HEK293 (cell line): Measurements from ENCODE around the gene RIMBP3C.

Experiments used
- CTCF ChIA-PET: fragments of 350-600 bp; formaldehyde crosslinking; extraction: SDS; loops from one replicate; lab custom pipeline; 2021; ENCODE audit warnings: antibody characterized with exemption; lab: Yijun Ruan, JAX
- POLR2A ChIA-PET: fragments of 300-600 bp; formaldehyde crosslinking; extraction: SDS; loops from one replicate; lab custom pipeline; 2020; ENCODE audit warnings: antibody characterized with exemption, inconsistent platforms; lab: Yijun Ruan, JAX
- H3K27ac ChIP-seq: fragments of 200-500 bp; sonication (Bioruptor generic); 2 replicates; pipeline ENCODE4 v1.5.1; 2014; ENCODE audit warnings: low read depth, low read length, control low read depth, inconsistent platforms; ENCODE audit errors: extremely low read depth
- H3K36me3 ChIP-seq, 2 experiments: fragments of 200-500 bp in 1 of 2; sonication (Bioruptor generic) in 1 of 2; 1 replicate in 1 of 2; 2 replicates in 1 of 2; pipeline ENCODE4 v1.5.1; 2014 to 2017; ENCODE audit warnings: inconsistent platforms in 2 of 2, low read length in 2 of 2; ENCODE audit not compliant: control insufficient read depth in 2 of 2, insufficient read depth in 1 of 2
- H3K4me1 ChIP-seq: fragments of 200-500 bp; sonication (Bioruptor generic); 2 replicates; pipeline ENCODE4 v1.5.1; 2014; ENCODE audit warnings: mild to moderate bottlenecking, low read length, inconsistent platforms; ENCODE audit not compliant: control insufficient read depth, insufficient read depth
- H3K4me3 ChIP-seq: 2 replicates; pipeline ENCODE4 v1.5.1; 2011; ENCODE audit warnings: low read depth, mild to moderate bottlenecking, control low read depth, low read length, moderate library complexity
- H3K9me3 ChIP-seq: fragments of 200-500 bp; sonication (Bioruptor generic); 2 replicates; pipeline ENCODE4 v1.5.1; 2014; ENCODE audit warnings: low read depth, low read length, inconsistent platforms; ENCODE audit not compliant: control insufficient read depth, insufficient read depth
- KLF8 ChIP-seq: fragments of 450-650 bp; formaldehyde crosslinking; IDR thresholded peaks from 2 replicates; pipeline ENCODE4 v1.5.1; 2016; ENCODE audit warnings: missing biosample characterization, missing genetic modification characterization
- SALL2 ChIP-seq: fragments of 450-650 bp; formaldehyde crosslinking; IDR thresholded peaks from 2 replicates; pipeline ENCODE4 v1.5.0; 2017; ENCODE audit warnings: missing biosample characterization, mild to moderate bottlenecking, missing genetic modification characterization, borderline replicate concordance
- SP2 ChIP-seq: fragments of 450-650 bp; formaldehyde crosslinking; IDR thresholded peaks from 2 replicates; pipeline ENCODE4 v1.5.1; 2016; ENCODE audit warnings: missing biosample characterization, missing genetic modification characterization
- WT1 ChIP-seq: fragments of 450-650 bp; formaldehyde crosslinking; IDR thresholded peaks from 2 replicates; pipeline ENCODE4 v1.5.1; 2016; ENCODE audit warnings: missing biosample characterization, missing genetic modification characterization
- ZNF112 ChIP-seq: fragments of 450-650 bp; formaldehyde crosslinking; IDR thresholded peaks from 2 replicates; pipeline ENCODE4 v1.5.0; 2017; ENCODE audit warnings: missing biosample characterization, missing genetic modification characterization
- ZNF19 ChIP-seq: fragments of 450-650 bp; formaldehyde crosslinking; IDR thresholded peaks from 2 replicates; pipeline ENCODE4; 2016; ENCODE audit warnings: missing biosample characterization, missing genetic modification characterization, low read depth
- ZNF48 ChIP-seq: fragments of 450-650 bp; formaldehyde crosslinking; IDR thresholded peaks from 2 replicates; pipeline ENCODE4 v1.5.1; 2016; ENCODE audit warnings: missing biosample characterization, missing genetic modification characterization
- ZNF623 ChIP-seq: fragments of 450-650 bp; formaldehyde crosslinking; IDR thresholded peaks from 2 replicates; pipeline ENCODE4 v1.5.1; 2016; ENCODE audit warnings: missing biosample characterization, missing genetic modification characterization
- ZNF701 ChIP-seq: fragments of 450-650 bp; formaldehyde crosslinking; IDR thresholded peaks from 2 replicates; pipeline ENCODE4 v1.5.1; 2016; ENCODE audit warnings: missing biosample characterization, missing genetic modification characterization
- TF ChIP-seq, protein P1 (sequence below): fragments of 450-650 bp; formaldehyde crosslinking; IDR thresholded peaks from 2 replicates; pipeline ENCODE4 v1.5.1; 2016; ENCODE audit warnings: missing biosample characterization, missing genetic modification characterization
- TF ChIP-seq, protein P2 (sequence below): fragments of 450-650 bp; formaldehyde crosslinking; IDR thresholded peaks from 2 replicates; pipeline ENCODE4 v1.5.1; 2016; ENCODE audit warnings: missing biosample characterization, missing genetic modification characterization, borderline replicate concordance
- TF ChIP-seq, protein P3 (sequence below): fragments of 450-650 bp; formaldehyde crosslinking; IDR thresholded peaks from 2 replicates; pipeline ENCODE4 v1.5.1; 2016; ENCODE audit warnings: missing biosample characterization, missing genetic modification characterization
- TF ChIP-seq, protein P4 (sequence below): fragments of 450-650 bp; formaldehyde crosslinking; IDR thresholded peaks from 2 replicates; pipeline ENCODE4 v1.5.1; 2016; ENCODE audit warnings: missing biosample characterization, missing genetic modification characterization

The RIMBP3C gene

DNA sequence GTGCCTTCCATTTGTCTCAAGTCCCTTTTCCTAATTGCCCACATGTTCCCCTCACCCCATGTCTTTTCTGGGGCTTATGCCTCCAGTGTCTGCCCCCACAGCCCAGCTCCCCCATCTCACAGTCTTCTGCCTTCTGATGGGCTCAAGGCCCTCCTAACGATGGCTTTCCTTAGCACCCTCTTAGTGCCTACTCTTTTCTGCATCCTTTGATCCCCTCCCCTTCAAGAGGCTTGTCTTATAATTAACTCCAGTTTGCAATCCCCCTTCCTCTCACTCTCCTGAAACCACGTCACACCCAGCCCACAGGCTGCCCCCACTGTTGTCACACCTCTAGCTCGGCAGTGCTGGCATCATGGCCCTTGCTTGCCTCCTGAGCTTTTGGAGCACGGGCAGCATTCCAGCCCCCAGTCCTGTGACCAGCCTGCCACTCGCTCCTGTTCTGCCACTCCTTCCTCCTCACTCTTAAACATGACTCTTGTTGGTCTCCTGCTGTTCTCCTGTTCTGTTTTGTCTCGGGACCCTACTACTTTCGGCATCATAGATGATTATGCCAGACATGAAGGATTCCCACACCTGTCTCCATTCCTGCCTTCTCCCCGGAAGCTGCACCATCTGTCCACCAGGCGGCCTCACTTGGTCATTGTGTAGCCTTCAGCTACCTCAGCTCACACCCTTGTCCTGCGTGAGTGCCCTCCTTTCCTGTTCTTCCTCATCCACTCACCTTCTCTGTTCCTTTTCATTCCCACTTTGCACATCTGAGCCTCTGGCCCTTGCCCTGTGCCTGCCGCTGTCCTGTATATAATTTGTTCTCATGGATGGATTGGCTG, 42.4 kb upstream of the RIMBP3C start (continued):
- TF ChIP-seq WT1 (no peak), ZNF623 (tag by site-specific recombination) (no peak), ZNF701 (tag by site-specific recombination) (no peak)
- TF ChIP-seq, protein P1, sequence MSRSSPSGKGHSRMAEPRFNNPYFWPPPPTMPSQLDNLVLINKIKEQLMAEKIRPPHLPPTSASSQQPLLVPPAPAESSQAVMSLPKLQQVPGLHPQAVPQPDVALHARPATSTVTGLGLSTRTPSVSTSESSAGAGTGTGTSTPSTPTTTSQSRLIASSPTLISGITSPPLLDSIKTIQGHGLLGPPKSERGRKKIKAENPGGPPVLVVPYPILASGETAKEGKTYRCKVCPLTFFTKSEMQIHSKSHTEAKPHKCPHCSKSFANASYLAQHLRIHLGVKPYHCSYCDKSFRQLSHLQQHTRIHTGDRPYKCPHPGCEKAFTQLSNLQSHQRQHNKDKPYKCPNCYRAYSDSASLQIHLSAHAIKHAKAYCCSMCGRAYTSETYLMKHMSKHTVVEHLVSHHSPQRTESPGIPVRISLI (tag by site-specific recombination): no peak

DNA sequence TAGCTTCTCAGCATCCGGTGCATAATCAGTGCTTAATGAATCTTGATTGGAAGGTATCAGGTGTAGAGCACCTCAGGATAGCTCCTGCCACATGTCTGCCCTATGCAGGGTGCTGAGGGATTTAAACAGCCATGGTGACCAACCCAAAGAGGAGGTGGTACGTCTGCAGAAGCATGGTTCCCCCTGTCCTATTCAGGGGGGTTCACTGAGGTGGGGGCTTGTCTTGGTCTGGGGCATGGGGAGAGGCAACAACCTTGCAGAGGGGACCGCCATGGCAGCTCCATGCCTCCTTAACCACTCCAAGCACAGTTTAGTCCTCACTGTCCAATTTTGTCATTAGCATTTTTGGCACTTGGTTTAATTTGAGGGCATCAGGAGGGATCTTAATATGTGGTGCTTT, 41.2 kb upstream of the RIMBP3C start:
- TF ChIP-seq, protein P2, sequence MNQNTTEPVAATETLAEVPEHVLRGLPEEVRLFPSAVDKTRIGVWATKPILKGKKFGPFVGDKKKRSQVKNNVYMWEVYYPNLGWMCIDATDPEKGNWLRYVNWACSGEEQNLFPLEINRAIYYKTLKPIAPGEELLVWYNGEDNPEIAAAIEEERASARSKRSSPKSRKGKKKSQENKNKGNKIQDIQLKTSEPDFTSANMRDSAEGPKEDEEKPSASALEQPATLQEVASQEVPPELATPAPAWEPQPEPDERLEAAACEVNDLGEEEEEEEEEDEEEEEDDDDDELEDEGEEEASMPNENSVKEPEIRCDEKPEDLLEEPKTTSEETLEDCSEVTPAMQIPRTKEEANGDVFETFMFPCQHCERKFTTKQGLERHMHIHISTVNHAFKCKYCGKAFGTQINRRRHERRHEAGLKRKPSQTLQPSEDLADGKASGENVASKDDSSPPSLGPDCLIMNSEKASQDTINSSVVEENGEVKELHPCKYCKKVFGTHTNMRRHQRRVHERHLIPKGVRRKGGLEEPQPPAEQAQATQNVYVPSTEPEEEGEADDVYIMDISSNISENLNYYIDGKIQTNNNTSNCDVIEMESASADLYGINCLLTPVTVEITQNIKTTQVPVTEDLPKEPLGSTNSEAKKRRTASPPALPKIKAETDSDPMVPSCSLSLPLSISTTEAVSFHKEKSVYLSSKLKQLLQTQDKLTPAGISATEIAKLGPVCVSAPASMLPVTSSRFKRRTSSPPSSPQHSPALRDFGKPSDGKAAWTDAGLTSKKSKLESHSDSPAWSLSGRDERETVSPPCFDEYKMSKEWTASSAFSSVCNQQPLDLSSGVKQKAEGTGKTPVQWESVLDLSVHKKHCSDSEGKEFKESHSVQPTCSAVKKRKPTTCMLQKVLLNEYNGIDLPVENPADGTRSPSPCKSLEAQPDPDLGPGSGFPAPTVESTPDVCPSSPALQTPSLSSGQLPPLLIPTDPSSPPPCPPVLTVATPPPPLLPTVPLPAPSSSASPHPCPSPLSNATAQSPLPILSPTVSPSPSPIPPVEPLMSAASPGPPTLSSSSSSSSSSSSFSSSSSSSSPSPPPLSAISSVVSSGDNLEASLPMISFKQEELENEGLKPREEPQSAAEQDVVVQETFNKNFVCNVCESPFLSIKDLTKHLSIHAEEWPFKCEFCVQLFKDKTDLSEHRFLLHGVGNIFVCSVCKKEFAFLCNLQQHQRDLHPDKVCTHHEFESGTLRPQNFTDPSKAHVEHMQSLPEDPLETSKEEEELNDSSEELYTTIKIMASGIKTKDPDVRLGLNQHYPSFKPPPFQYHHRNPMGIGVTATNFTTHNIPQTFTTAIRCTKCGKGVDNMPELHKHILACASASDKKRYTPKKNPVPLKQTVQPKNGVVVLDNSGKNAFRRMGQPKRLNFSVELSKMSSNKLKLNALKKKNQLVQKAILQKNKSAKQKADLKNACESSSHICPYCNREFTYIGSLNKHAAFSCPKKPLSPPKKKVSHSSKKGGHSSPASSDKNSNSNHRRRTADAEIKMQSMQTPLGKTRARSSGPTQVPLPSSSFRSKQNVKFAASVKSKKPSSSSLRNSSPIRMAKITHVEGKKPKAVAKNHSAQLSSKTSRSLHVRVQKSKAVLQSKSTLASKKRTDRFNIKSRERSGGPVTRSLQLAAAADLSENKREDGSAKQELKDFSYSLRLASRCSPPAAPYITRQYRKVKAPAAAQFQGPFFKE (tag by site-specific recombination): no peak
- no peak for TF ChIP-seq KLF8
- TF ChIP-seq ZNF48: no peak
- TF ChIP-seq ZNF19 (tag by site-specific recombination): no peak
- TF ChIP-seq ZNF112 (tag by site-specific recombination): no peak
- no peak for TF ChIP-seq SP2
- TF ChIP-seq, protein P3, sequence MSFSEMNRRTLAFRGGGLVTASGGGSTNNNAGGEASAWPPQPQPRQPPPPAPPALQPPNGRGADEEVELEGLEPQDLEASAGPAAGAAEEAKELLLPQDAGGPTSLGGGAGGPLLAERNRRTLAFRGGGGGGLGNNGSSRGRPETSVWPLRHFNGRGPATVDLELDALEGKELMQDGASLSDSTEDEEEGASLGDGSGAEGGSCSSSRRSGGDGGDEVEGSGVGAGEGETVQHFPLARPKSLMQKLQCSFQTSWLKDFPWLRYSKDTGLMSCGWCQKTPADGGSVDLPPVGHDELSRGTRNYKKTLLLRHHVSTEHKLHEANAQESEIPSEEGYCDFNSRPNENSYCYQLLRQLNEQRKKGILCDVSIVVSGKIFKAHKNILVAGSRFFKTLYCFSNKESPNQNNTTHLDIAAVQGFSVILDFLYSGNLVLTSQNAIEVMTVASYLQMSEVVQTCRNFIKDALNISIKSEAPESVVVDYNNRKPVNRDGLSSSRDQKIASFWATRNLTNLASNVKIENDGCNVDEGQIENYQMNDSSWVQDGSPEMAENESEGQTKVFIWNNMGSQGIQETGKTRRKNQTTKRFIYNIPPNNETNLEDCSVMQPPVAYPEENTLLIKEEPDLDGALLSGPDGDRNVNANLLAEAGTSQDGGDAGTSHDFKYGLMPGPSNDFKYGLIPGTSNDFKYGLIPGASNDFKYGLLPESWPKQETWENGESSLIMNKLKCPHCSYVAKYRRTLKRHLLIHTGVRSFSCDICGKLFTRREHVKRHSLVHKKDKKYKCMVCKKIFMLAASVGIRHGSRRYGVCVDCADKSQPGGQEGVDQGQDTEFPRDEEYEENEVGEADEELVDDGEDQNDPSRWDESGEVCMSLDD: no peak
- TF ChIP-seq, protein P4, sequence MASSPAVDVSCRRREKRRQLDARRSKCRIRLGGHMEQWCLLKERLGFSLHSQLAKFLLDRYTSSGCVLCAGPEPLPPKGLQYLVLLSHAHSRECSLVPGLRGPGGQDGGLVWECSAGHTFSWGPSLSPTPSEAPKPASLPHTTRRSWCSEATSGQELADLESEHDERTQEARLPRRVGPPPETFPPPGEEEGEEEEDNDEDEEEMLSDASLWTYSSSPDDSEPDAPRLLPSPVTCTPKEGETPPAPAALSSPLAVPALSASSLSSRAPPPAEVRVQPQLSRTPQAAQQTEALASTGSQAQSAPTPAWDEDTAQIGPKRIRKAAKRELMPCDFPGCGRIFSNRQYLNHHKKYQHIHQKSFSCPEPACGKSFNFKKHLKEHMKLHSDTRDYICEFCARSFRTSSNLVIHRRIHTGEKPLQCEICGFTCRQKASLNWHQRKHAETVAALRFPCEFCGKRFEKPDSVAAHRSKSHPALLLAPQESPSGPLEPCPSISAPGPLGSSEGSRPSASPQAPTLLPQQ (tag by site-specific recombination): no peak
- TF ChIP-seq SALL2 (tag by site-specific recombination): no peak
- TF ChIP-seq, all 188 proteins: peak for 0
- Histone ChIP-seq H3K4me3 (no peak overlapping the region), H3K9me3 (no peaks in the 10 kb centered on the region), H3K4me1 (no peaks in the 10 kb centered on the region), H3K36me3 (peaks cover 15 to 74% of the 10 kb centered on the region in 2 experiments), H3K27ac (no peak overlapping the region)
- ChIA-PET POLR2A (no interaction called here), CTCF (interaction anchor here (1.3 to 2.7 kb wide), 3 partner anchors 13 to 50 kb away, joined by 3 to 18 read pairs (median 11); partner anchors contain the start of gene SDF2L1)
